Measurements from ENCODE around the gene BRD9.
"Not testable (repeated sequence)": the region's sequence is repeated elsewhere in the genome, so short reads cannot be mapped to it uniquely, and the experiment has no call there.

GRCh38 chr5:940741-941140, 48.1 kb upstream of the BRD9 start:
- TF ChIP-seq POLR2A (IDR thresholded peaks at IDR 0.05; ENCODE audit: low read depth); CTCF (IDR thresholded peaks at IDR 0.05); EP300 (IDR thresholded peaks at IDR 0.05); POLR2AphosphoS5 (IDR thresholded peaks at IDR 0.05): not testable (repeated sequence)

Measured in esophagus muscularis mucosa (tissue), 4 donors.